NCI-H2107 treated with DMSO at 0.1 percent for 48 hours (cell line): ENCODE measurements around the gene GEMIN8.

Experiments used
- DNase-seq: peaks from one replicate; lab custom pipeline; 2025; ENCODE audit not compliant: unreplicated experiment; lab: John Stamatoyannopoulos, UW

Gene GEMIN8

GRCh38 chrX:14017399-14017798 is 12.3 kb downstream of the GEMIN8 start:
- no peak for DNase-seq

- no peak for DNase-seq
Measured at GRCh38 chrX:14015941-14016340, 13.8 kb downstream of the GEMIN8 start.

- DNase-seq = no peak
Measured at GRCh38 chrX:14015294-14015693, 14.4 kb downstream of the GEMIN8 start.

GRCh38 chrX:14014526-14014925 is 15.2 kb downstream of the GEMIN8 start:
- no peak for DNase-seq

GRCh38 chrX:14013054-14013453 is 16.6 kb downstream of the GEMIN8 start:
- DNase-seq = no peak

- DNase-seq = no peak
Measured at GRCh38 chrX:14010566-14010965, 19.1 kb downstream of the GEMIN8 start.

GRCh38 chrX:14006540-14006939 is 23.2 kb downstream of the GEMIN8 start:
- no peak for DNase-seq

GRCh38 chrX:14003876-14004425 is 25.7 kb downstream of the GEMIN8 start:
- no peak for DNase-seq

- DNase-seq = no peak
Measured at GRCh38 chrX:14003028-14003427, 26.7 kb downstream of the GEMIN8 start.

- DNase-seq = no peak
Measured at GRCh38 chrX:13996650-13997049, 33.0 kb downstream of the GEMIN8 start.

- DNase-seq = no peak
Measured at GRCh38 chrX:13994536-13995080, 35.1 kb downstream of the GEMIN8 start.

GRCh38 chrX:13994104-13994503 is 35.6 kb downstream of the GEMIN8 start:
- no peak for DNase-seq

- no peak for DNase-seq
Measured at GRCh38 chrX:13990126-13990800, 39.4 kb downstream of the GEMIN8 start.

- no peak for DNase-seq
Measured at GRCh38 chrX:13985697-13986435, 43.8 kb downstream of the GEMIN8 start.

- no peak for DNase-seq
Measured at GRCh38 chrX:13983734-13984133, 46.0 kb downstream of the GEMIN8 start.

GRCh38 chrX:13968198-13968597 is 61.5 kb downstream of the GEMIN8 start:
- DNase-seq = no peak

- DNase-seq = no peak
Measured at GRCh38 chrX:13967636-13968035, 62.1 kb downstream of the GEMIN8 start.

GRCh38 chrX:13966793-13967125 is 62.9 kb downstream of the GEMIN8 start:
- no peak for DNase-seq

- no peak for DNase-seq
Measured at GRCh38 chrX:13966071-13966792, 63.5 kb downstream of the GEMIN8 start.

GRCh38 chrX:13965531-13965930 is 64.2 kb downstream of the GEMIN8 start:
- DNase-seq = no peak

GRCh38 chrX:13956998-13957397 is 72.7 kb downstream of the GEMIN8 start:
- DNase-seq = no peak
